Measurements from ENCODE around the gene YRDC. TPM values are rescaled to one million over a fixed set of nuclear protein-coding genes. Genes with fewer than 3 reads are reported as not detected.

The YRDC gene
- total RNA-seq, 1 donor from 2014 or later: 14.3 TPM

GRCh38 chr1:37767488-37767887, 40.5 kb downstream of the YRDC start:
- no peak for DNase-seq (ENCODE audit: extremely low spot score, unreplicated experiment)
- H3K36me3 Mint-ChIP-seq (ENCODE audit: unreplicated experiment): no peaks in the 10 kb centered on the region
- no peak for TF ChIP-seq CTCF (IDR thresholded peaks at IDR 0.05)
- peaks cover 3% of the 10 kb centered on the region for H3K4me1 Mint-ChIP-seq (ENCODE audit: unreplicated experiment)
- H3K4me3 Mint-ChIP-seq (ENCODE audit: unreplicated experiment): no peak overlapping the region
- H3K27me3 Mint-ChIP-seq (ENCODE audit: unreplicated experiment): peaks cover 61% of the 10 kb centered on the region
- no peak overlapping the region for H3K27ac Mint-ChIP-seq (ENCODE audit: unreplicated experiment)
- no peaks in the 10 kb centered on the region for H3K9me3 Mint-ChIP-seq (ENCODE audit: unreplicated experiment)

GRCh38 chr1:37765916-37766664, 41.9 kb downstream of the YRDC start:
- Mint-ChIP-seq H3K36me3 (ENCODE audit: unreplicated experiment) (no peaks in the 10 kb centered on the region), H3K9me3 (ENCODE audit: unreplicated experiment) (no peaks in the 10 kb centered on the region), H3K4me3 (ENCODE audit: unreplicated experiment) (no peak overlapping the region), H3K27me3 (ENCODE audit: unreplicated experiment) (peaks cover 62% of the 10 kb centered on the region), H3K27ac (ENCODE audit: unreplicated experiment) (no peak overlapping the region), H3K4me1 (ENCODE audit: unreplicated experiment) (peaks cover 3% of the 10 kb centered on the region)
- TF ChIP-seq CTCF (IDR thresholded peaks at IDR 0.05): no peak
- DNase-seq (ENCODE audit: extremely low spot score, unreplicated experiment): no peak

DNA sequence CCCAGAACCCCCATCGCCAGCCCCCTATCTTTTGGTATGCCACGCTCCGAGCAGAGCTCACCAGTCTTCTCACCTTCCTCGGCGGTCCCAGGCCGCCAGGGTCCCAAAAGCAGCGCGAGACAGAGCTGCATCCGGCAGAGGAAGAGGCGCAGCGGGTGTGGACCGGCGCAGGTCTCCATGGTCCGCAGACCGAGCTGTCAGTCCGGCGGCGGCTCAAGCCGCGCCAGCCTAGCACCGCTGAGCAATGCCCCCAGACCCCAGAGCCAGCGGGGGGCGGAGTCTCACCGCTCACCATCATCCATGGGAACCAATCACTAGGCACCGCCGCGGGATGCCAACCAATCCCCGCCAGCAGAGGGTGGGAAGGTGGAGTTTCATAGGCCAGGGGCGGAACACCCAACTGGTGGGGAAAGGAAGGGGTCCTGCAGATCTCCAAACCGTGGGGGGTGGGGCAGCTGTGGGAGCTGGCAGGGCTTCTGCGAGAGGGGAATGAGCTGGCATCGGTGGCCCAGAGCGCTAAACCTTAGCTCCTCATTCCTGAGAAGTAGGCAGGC, 43.0 kb downstream of the YRDC start, which contains the start of gene EPHA10:
TSS of gene EPHA10 (minus strand) at position 233 of the 554 bp plus-strand sequence. CDS start at position 179, 54 bp downstream.
- Mint-ChIP-seq H3K4me1 (ENCODE audit: unreplicated experiment) (peaks cover 3% of the 10 kb centered on the region), H3K27me3 (ENCODE audit: unreplicated experiment) (peaks cover 54% of the 10 kb centered on the region), H3K27ac (ENCODE audit: unreplicated experiment) (no peak within 1 kb of the TSS), H3K9me3 (ENCODE audit: unreplicated experiment) (no peaks in the 10 kb centered on the region), H3K36me3 (ENCODE audit: unreplicated experiment) (no peaks in the 10 kb centered on the region), H3K4me3 (ENCODE audit: unreplicated experiment) (no peak within 1 kb of the TSS)
- no peak for DNase-seq (ENCODE audit: extremely low spot score, unreplicated experiment)
- no peak for TF ChIP-seq CTCF (IDR thresholded peaks at IDR 0.05)

- H3K27me3 Mint-ChIP-seq (ENCODE audit: unreplicated experiment): peaks cover 54% of the 10 kb centered on the region
- H3K36me3 Mint-ChIP-seq (ENCODE audit: unreplicated experiment): no peaks in the 10 kb centered on the region
- H3K4me1 Mint-ChIP-seq (ENCODE audit: unreplicated experiment): peaks cover 3% of the 10 kb centered on the region
- no peaks in the 10 kb centered on the region for H3K9me3 Mint-ChIP-seq (ENCODE audit: unreplicated experiment)
- no peak overlapping the region for H3K27ac Mint-ChIP-seq (ENCODE audit: unreplicated experiment)
- DNase-seq (ENCODE audit: extremely low spot score, unreplicated experiment): peak; percentile 88
- H3K4me3 Mint-ChIP-seq (ENCODE audit: unreplicated experiment): no peak overlapping the region
- TF ChIP-seq CTCF (IDR thresholded peaks at IDR 0.05): no peak
Measured at GRCh38 chr1:37764414-37764825, 43.6 kb downstream of the YRDC start.

- TF ChIP-seq CTCF (IDR thresholded peaks at IDR 0.05): no peak
- peaks cover 54% of the 10 kb centered on the region for H3K27me3 Mint-ChIP-seq (ENCODE audit: unreplicated experiment)
- no peak for DNase-seq (ENCODE audit: extremely low spot score, unreplicated experiment)
- H3K4me1 Mint-ChIP-seq (ENCODE audit: unreplicated experiment): peaks cover 3% of the 10 kb centered on the region
- H3K27ac Mint-ChIP-seq (ENCODE audit: unreplicated experiment): no peak overlapping the region
- H3K4me3 Mint-ChIP-seq (ENCODE audit: unreplicated experiment): no peak overlapping the region
- no peaks in the 10 kb centered on the region for H3K9me3 Mint-ChIP-seq (ENCODE audit: unreplicated experiment)
- no peaks in the 10 kb centered on the region for H3K36me3 Mint-ChIP-seq (ENCODE audit: unreplicated experiment)
Measured at GRCh38 chr1:37763791-37764413, 44.1 kb downstream of the YRDC start.
